GM18867 (cell line): ENCODE results near the gene SMG6.

Experiments
- ATAC-seq: cut with Tn5 transposase; IDR thresholded peaks from one replicate; pipeline ENCODE4 v1.9.1; 2021; ENCODE audit warnings: mild to moderate bottlenecking, moderate library complexity; ENCODE audit not compliant: unreplicated experiment

The SMG6 gene

GRCh38 chr17:2237950-2238349 is 65.6 kb downstream of the SMG6 start:
- no peak for ATAC-seq

- no peak for ATAC-seq
These were observed 66.1 kb downstream of the SMG6 start for GRCh38 chr17:2237521-2237921.

DNA sequence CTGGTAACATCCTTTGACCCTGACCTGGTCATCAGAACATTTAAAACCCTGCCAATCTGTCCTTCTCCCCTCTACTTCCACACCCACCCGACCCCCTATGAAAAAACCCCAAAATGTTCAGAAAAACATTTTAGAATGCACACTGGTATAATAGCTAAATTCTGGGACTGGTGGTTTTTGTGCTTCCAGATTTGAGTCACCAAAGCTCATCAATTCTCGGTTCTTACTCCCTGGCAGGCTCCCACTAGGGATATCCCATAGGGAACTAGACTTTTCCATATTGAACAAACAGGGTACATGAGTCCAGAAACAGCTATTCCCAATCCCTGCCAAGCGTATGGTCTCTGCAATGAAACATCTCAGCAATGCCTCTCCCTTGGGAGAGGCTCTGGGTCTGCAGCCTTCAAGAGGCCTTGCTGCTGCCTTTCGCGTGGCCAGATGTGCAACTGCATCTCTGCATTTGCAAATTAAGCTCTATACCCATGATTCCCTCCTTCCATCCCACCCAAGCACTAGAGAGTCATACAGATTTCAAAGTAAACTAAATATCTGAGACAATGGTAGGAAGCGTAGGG is 67.7 kb downstream of the SMG6 start:
- no peak for ATAC-seq

DNA sequence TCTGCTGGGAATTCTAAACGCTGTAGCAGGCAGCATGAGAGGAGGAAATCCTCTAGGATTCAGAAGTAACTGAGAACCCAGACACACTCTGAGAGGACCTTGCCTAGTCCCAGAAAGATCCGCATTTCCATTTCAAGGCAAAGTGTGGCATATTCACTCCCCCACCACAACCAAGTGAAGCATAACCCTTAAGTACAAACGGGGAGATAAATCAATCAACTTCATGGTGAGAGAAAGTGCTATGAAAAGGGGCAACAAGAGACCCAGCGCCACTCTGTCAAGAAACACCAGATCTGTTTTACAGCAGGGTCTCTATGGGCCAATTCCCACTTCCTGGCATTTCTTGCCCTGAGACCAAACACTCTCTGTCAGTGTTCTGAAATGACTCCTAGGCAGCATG is 68.3 kb downstream of the SMG6 start:
- ATAC-seq, result no peak

- no peak for ATAC-seq
These were observed 70.1 kb downstream of the SMG6 start for GRCh38 chr17:2233441-2233947.

DNA sequence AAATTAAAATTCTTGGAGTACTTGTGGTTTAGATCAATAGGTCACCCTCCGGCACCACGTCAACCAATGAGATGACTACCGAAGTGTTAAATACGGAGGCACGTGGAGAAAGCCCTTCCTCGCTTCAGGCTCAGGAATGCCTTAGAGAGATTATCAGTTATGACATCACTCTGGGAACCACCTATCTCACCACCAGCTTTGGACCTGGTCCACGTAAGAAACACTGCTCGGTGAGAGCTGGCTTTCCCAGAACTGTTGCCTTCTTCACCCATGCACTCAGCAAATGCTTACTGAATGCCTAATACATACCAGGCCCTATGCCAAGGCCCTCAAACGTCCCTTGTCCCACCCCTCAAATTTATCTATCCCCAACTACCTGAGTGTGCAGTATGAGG is 71.3 kb downstream of the SMG6 start:
- ATAC-seq, result no peak

GRCh38 chr17:2230877-2231276 is 72.7 kb downstream of the SMG6 start:
- no peak for ATAC-seq

DNA sequence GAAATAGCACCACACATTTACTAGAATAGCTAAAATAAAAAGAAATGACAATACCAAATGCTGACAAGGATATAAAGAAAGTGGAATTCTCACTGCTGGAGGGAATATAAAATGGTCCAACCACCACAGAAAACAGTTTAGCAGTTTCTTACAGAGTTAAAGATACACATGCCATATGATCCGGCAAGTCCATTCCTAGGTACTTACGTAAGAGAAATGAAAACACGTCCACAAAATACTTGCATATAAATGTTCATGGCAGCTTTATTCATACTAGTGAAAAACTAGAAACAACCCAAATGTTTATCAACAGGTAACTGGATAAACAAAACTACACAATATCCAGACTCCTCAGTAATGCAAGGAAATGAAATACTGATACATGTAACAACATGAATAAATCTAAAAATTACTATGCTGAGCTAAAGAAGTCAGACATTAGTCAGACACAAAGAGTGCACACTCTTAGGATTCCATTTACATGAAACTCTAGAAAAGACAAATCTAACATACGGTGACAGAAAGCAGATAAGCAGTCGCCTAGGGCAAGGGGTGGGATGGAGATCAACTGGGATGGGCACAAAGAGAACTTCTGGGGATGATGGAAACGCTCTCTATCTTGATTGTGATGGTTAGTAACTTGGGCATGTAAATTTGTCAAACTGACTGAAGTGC is 76.4 kb downstream of the SMG6 start:
- no peak for ATAC-seq

- no peak for ATAC-seq
These were observed 80.0 kb downstream of the SMG6 start for GRCh38 chr17:2223617-2223927.

- ATAC-seq, result peak; percentile 73
These were observed 80.5 kb downstream of the SMG6 start for GRCh38 chr17:2222901-2223616.

DNA sequence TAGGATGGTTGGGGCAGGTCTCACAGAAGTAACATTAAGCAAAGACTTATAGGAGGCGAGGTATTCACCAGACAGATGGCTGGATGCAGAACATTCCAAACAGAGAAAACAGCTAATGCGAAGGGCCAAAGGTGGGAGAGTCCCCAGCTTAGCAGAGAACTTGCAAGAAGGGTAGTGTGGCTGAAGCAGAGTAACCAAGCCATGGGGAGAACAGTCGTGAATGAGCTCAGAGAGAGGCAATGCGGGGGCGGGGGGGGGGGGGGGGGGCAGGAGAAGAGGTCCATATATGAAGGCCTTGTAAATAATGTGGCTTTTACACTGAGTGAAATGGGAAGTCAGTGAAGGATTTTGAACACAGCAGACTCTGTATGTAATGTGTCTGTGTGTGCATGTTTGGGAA is 81.3 kb downstream of the SMG6 start:
- ATAC-seq, result no peak

DNA sequence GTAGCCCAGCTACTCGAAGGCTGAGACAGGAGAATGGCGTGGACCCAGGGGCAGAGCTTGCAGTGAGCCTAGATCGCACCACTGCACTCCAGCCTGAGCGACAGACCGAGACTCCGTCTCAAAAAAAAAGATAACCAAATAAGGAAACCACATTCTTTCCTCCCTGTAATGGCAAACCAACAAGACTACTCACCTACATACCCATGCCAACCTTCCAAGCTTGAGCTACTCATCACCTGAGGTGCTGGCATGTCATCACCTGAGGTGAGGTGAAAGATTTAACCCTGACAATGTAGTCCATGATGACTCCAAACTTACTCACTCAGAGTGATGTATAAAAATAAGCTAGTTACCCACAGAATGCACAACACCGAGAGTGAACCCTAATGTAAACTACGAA is 85.2 kb downstream of the SMG6 start:
- no peak for ATAC-seq

GRCh38 chr17:2215616-2216364 is 87.8 kb downstream of the SMG6 start:
- peak; percentile 84 for ATAC-seq

DNA sequence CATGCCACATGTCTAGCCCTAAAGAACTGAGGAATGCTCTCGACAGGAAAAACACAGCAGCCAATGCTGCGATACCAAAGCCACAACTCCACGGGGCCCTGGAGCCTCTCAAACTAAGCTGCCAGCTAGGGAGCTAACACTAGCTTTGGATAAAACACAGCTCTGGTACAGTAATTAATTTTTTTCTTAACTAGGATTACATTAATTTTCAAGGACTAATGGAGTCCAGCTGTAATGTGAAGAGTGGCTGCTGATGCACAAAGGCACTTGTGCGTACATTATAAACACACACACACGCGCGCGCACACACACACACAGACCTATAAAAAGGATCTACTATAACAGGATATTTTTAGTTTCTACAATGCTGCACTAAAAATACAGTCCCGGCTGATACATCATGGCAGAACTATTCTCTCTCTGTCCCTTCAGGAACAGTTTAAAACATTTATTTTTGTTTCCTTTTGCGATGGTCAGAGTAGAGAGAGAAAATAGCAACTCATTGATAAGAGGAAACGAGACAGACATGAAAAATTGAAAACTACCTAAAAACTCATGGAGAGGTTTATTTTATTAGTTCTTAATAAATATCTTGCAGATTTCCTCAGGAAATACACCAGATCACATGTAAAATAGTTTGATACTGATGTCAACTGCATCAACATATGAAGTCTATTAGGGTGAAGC is 88.5 kb downstream of the SMG6 start:
- no peak for ATAC-seq

DNA sequence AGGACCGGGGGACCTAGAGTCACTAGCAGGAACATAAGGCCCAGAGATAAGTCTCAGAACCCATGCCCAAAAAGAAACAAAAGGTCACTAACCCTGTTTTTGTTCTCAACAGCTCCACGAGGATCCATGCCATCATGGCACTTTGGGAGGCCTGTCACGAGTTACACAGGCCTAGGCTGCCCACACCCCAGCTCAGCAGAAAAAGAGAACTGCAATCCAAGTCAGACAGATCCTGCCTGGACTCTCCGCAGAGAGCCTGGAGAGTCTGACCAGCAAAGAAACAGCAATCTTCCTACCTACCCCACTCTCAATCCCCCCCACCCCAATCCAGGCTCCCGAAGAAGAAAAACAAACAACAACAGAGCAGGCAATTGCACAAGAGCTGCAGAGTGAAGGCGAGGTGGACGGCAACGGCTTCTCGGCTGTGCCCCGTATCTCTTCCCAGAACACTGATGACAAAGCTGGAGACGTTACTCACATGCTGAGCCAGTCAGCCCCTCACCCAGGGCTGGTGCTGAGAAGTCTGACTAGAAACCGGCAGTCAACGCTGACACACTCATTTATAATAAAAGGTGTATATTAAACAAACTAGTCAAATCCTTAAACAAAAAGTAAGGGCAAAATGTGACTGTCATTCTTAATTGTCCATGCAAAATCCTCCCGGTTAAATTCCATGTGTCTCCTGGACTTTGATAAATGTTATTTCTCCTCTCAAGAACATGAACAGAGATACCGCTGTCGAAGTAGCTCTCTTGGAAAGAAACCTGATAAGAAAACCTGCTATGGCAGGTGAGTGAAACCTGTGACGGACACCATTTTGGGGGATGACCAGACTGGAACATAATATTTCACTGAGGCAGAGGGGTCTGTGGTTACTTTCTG is 89.3 kb downstream of the SMG6 start:
- ATAC-seq, result no peak

- no peak for ATAC-seq
These were observed 90.2 kb downstream of the SMG6 start for GRCh38 chr17:2213291-2213960.

- ATAC-seq, result no peak
These were observed 91.1 kb downstream of the SMG6 start for GRCh38 chr17:2212400-2212981.

- no peak for ATAC-seq
These were observed 91.8 kb downstream of the SMG6 start for GRCh38 chr17:2211661-2212399.
